DOHH2 (cell line): ENCODE measurements around the gene PAK2.
A peak's percentile ranks its signal among the peaks of the same experiment; 100 is the strongest.

Source experiments
- H3F3A ChIP-seq: fragments of 200-600 bp; sonication (generic), shearing (Covaris generic); 2 replicates; pipeline ENCODE4 v1.6.0; 2016; ENCODE audit warnings: antibody characterized with exemption, mild to moderate bottlenecking; ENCODE audit not compliant: control insufficient read depth, insufficient read depth
- H3K27ac ChIP-seq: fragments of 200-600 bp; sonication (generic); 2 replicates; pipeline ENCODE4 v1.5.1; 2014; ENCODE audit warnings: low read depth, mild to moderate bottlenecking, low read length, moderate library complexity
- H3K27me3 ChIP-seq: fragments of 200-600 bp; sonication (generic); 2 replicates; pipeline ENCODE4 v1.6.1; 2014; ENCODE audit warnings: mild to moderate bottlenecking, low read length, mixed read lengths; ENCODE audit not compliant: control insufficient read depth
- H3K36me3 ChIP-seq: fragments of 200-600 bp; sonication (generic); 2 replicates; pipeline ENCODE4 v1.6.1; 2014; ENCODE audit warnings: mild to moderate bottlenecking, low read length, moderate library complexity, mixed read lengths; ENCODE audit not compliant: control insufficient read depth
- H3K4me1 ChIP-seq: fragments of 200-600 bp; sonication (generic); 2 replicates; pipeline ENCODE4 v1.6.1; 2014; ENCODE audit warnings: mild to moderate bottlenecking, low read length, mixed read lengths; ENCODE audit not compliant: control insufficient read depth
- H3K4me2 ChIP-seq: fragments of 200-600 bp; sonication (generic); 2 replicates; pipeline ENCODE4 v1.6.0; 2014; ENCODE audit warnings: mild to moderate bottlenecking, low read length, moderate library complexity
- H3K4me3 ChIP-seq: fragments of 200-600 bp; sonication (generic); 2 replicates; pipeline ENCODE4 v1.5.1; 2014; ENCODE audit warnings: mild to moderate bottlenecking, low read length, mixed read lengths
- H3K79me2 ChIP-seq: fragments of 200-600 bp; sonication (generic); 2 replicates; pipeline ENCODE4 v1.6.1; 2014; ENCODE audit warnings: mild to moderate bottlenecking, low read length, mixed read lengths; ENCODE audit not compliant: control insufficient read depth
- H3K9me2 ChIP-seq: fragments of 200-600 bp; sonication (generic); replicated peaks from 2 replicates; pipeline ENCODE4 v1.6.1; 2014; ENCODE audit warnings: mild to moderate bottlenecking, low read length, mixed read lengths; ENCODE audit not compliant: control insufficient read depth
- H3K9me3 ChIP-seq: fragments of 200-600 bp; sonication (generic); 2 replicates; pipeline ENCODE4 v1.6.1; 2014; ENCODE audit warnings: antibody characterized with exemption, low read length, mixed read lengths; ENCODE audit not compliant: control insufficient read depth, insufficient read depth
- H4K20me1 ChIP-seq: fragments of 200-600 bp; sonication (generic); 2 replicates; pipeline ENCODE4 v1.6.0; 2014; ENCODE audit warnings: low read depth, mild to moderate bottlenecking, antibody characterized with exemption, low read length, moderate library complexity; ENCODE audit not compliant: control insufficient read depth, insufficient read depth
- EZH2phosphoT487 ChIP-seq: fragments of 200-600 bp; sonication (generic); IDR thresholded peaks from 2 replicates; pipeline ENCODE4 v1.6.1; 2017; ENCODE audit warnings: borderline replicate concordance, mild to moderate bottlenecking, antibody characterized with exemption, low read length, moderate library complexity, mixed read lengths
- TF ChIP-seq, protein P1 (sequence below): fragments of 200-600 bp; sonication (generic); IDR thresholded peaks from one replicate; pipeline ENCODE4 v1.5.1; 2014; ENCODE audit warnings: antibody characterized with exemption, mild to moderate bottlenecking, low read depth, low read length; ENCODE audit not compliant: poor library complexity, severe bottlenecking

Gene PAK2

DNA sequence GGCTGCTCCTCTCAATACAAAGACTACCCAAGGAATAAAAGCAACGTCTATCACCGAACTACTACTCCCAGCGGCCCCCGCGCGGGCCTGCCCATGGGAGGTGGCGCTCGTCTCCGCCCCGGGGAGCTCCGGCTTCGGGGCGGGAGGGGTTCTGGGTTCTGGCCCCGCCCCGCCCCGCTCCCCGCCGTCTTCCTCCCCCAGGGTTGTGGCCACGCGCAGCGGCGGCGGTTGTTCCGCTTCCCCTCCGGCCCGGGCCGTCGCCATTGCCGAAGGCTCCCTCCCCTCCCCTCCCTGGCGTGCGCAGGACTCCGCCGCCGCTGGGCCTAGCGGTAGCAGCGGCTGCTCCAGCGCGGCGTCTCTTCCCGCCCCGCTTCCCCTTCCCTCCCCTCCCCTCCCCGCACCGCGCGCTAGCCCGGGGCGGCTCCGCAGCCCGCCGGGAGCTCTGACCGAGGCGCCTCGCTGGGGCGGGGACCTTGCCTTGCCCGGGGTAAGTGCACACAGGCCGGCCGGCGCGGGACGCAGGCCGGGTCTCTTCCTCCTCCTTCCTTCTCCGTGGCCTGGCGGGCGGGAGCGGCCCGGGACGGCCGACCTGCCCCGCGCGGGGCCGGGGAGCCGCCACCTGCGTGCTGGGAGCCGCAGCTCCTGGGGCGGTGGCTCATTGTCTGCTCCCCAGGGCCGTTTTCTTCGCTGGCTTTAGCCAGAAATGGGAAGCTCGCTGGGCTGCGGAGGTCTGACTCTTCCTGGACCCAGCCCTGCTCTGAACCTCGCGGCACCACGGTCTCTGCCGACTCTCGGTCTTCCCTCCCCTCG is at the start of gene PAK2:
Gene PAK2 (plus strand): TSS at position 187 of the 810 bp plus-strand sequence. CDS start 42,790 bp downstream, outside the sequence.
- peak within 1 kb of the TSS; percentile 73 for H3K27ac ChIP-seq
- no peaks in the 10 kb centered on the region for H3K9me3 ChIP-seq
- H3K4me2 ChIP-seq = peak within 1 kb of the TSS; percentile 78
- no peaks in the 10 kb centered on the region for H3K27me3 ChIP-seq
- peak within 1 kb of the TSS; percentile 94 for H3K4me3 ChIP-seq
- no peaks in the 10 kb centered on the region for H3K9me2 ChIP-seq
- TF ChIP-seq, protein P1, sequence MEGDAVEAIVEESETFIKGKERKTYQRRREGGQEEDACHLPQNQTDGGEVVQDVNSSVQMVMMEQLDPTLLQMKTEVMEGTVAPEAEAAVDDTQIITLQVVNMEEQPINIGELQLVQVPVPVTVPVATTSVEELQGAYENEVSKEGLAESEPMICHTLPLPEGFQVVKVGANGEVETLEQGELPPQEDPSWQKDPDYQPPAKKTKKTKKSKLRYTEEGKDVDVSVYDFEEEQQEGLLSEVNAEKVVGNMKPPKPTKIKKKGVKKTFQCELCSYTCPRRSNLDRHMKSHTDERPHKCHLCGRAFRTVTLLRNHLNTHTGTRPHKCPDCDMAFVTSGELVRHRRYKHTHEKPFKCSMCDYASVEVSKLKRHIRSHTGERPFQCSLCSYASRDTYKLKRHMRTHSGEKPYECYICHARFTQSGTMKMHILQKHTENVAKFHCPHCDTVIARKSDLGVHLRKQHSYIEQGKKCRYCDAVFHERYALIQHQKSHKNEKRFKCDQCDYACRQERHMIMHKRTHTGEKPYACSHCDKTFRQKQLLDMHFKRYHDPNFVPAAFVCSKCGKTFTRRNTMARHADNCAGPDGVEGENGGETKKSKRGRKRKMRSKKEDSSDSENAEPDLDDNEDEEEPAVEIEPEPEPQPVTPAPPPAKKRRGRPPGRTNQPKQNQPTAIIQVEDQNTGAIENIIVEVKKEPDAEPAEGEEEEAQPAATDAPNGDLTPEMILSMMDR = no peak
- TF ChIP-seq EZH2phosphoT487 = no peak
- peaks cover 30% of the 10 kb centered on the region for H3K36me3 ChIP-seq
- H3K79me2 ChIP-seq = peaks cover 54% of the 10 kb centered on the region
- no peaks in the 10 kb centered on the region; the same call in 1 of the 2 replicates for H3F3A ChIP-seq
- H4K20me1 ChIP-seq = no peaks in the 10 kb centered on the region
- H3K4me1 ChIP-seq = peaks cover 18% of the 10 kb centered on the region

DNA sequence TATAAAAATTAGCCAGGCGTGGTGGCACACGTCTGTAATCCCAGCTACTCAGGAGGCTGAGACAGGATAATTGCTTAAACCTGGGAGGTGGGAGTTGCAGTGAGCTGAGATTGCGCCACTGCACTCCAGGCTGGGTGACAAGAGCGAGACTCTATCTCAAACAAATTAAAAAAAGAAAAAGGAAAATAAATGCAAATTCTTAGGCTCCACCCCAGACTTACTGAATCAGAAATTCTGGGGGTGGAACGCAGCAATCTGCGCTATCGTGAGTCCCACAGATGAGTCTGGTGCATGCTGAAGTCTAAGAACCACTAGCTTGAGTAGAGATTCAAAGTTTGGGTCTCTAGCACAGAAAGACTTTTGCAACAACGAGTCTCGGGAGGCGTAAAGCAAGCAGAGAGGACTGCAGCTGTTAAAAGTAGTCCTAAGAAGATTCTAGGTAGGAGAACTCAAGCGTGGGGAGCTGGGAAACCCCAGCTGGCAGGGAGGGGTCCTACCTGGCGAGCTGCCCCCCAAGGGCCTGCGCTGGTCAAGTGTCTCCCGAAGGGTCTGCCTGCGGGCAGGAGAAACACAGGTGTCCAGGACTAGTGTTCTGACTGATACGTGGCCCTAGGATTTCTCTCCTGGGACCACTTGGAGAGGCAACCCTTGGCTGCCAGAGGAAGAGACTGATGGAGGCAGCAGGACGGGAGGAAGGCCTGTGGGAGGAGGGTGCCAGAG is 49.6 kb upstream of the PAK2 start:
- no peaks in the 10 kb centered on the region for H3K36me3 ChIP-seq
- no peaks in the 10 kb centered on the region for H3F3A ChIP-seq
- no peaks in the 10 kb centered on the region for H3K9me2 ChIP-seq
- peaks cover 20% of the 10 kb centered on the region for H3K27me3 ChIP-seq
- TF ChIP-seq, protein P1 = no peak
- no peak for TF ChIP-seq EZH2phosphoT487
- no peak overlapping the region for H3K4me3 ChIP-seq
- no peaks in the 10 kb centered on the region for H3K9me3 ChIP-seq
- H4K20me1 ChIP-seq = no peaks in the 10 kb centered on the region
- H3K4me1 ChIP-seq = peaks cover 21% of the 10 kb centered on the region
- H3K27ac ChIP-seq = no peak overlapping the region
- H3K79me2 ChIP-seq = no peaks in the 10 kb centered on the region
- H3K4me2 ChIP-seq = no peak overlapping the region

DNA sequence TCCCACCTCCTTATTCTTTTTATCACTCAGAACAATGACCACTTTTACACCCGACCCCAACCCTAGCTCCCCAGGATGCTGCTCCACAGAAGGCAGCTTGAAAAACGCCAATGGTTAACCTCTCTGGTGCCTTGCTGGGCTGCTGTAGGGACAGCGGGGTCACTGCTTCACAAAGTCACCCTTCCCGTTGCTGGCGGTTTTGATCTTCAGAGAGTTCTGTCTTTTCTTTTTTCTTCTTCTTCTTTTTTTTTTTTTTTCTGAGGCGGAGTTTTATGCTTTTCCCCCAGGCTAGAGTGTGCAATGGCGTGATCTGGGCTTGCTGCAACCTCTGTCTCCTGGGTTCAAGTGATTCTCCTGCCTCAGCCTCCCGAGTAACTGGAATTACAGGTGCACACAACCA is 48.3 kb upstream of the PAK2 start:
- peaks cover 20% of the 10 kb centered on the region for H3K4me1 ChIP-seq

More for the DNA sequence above, 48.3 kb upstream of the PAK2 start:
- no peaks in the 10 kb centered on the region for H3K36me3 ChIP-seq
- no peaks in the 10 kb centered on the region for H3K79me2 ChIP-seq
- no peaks in the 10 kb centered on the region for H3K9me3 ChIP-seq
- no peaks in the 10 kb centered on the region for H3K9me2 ChIP-seq
- H3K27ac ChIP-seq = no peak overlapping the region
- H3K4me3 ChIP-seq = no peak overlapping the region
- H3K4me2 ChIP-seq = no peak overlapping the region
- H4K20me1 ChIP-seq = no peaks in the 10 kb centered on the region
- TF ChIP-seq, protein P1 = no peak
- no peak for TF ChIP-seq EZH2phosphoT487
- peaks cover 20% of the 10 kb centered on the region for H3K27me3 ChIP-seq
- no peaks in the 10 kb centered on the region for H3F3A ChIP-seq
